GM11168 (cell line): Measurements from ENCODE around the gene AFTPH.

Experiments used
- in situ Hi-C: fragments of 300-500 bp; cut with MboI; formaldehyde crosslinking; loops from one replicate; pipeline ENCODE4 v1.12.0; 2022; ENCODE audit warnings: low sequenced_read_pairs; ENCODE audit not compliant: unreplicated experiment

Gene AFTPH

DNA sequence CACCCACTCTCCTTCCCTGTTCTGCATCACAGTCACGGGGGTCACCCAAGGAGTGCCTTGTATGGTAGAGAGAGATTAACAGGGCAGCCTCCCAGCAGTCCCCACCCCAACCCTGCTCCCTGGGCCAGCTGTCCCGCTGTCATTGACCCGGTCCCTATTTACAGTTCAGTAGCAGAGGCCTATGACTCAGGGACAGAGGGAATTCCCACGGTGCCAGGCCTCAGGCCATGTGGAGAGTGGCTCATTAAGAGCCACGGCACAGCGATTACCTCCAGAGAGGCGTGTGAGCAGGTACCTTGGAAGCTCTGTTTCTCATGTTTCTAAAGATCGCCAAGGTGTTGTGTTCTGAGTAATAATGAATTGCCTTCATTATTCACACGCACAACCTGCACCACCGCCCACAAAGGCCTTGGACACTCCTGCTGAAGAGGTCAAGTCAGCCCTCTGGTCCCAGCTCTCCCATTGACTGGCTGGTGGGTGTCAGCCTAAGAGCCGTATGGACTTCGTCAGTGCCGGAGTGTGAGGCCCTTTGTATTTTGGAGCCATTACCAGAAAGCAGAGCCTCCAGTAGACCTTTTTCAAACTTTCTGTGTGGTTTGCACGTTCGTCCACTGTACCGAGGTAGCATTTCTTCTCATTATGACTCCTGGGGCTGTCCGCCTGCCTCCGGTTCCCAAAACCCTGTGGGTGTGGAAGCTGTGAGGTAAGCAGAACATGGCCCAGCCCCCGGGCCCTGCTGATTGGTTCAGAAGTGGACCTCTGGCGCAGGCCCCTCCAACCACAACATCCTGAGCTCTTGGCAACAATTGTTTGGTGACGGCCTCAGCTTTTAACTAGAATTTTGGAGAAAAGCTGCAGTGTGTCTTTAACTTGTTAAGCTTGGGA is 82.6 kb downstream of the AFTPH start:
- in situ Hi-C loops, result no loop called here

DNA sequence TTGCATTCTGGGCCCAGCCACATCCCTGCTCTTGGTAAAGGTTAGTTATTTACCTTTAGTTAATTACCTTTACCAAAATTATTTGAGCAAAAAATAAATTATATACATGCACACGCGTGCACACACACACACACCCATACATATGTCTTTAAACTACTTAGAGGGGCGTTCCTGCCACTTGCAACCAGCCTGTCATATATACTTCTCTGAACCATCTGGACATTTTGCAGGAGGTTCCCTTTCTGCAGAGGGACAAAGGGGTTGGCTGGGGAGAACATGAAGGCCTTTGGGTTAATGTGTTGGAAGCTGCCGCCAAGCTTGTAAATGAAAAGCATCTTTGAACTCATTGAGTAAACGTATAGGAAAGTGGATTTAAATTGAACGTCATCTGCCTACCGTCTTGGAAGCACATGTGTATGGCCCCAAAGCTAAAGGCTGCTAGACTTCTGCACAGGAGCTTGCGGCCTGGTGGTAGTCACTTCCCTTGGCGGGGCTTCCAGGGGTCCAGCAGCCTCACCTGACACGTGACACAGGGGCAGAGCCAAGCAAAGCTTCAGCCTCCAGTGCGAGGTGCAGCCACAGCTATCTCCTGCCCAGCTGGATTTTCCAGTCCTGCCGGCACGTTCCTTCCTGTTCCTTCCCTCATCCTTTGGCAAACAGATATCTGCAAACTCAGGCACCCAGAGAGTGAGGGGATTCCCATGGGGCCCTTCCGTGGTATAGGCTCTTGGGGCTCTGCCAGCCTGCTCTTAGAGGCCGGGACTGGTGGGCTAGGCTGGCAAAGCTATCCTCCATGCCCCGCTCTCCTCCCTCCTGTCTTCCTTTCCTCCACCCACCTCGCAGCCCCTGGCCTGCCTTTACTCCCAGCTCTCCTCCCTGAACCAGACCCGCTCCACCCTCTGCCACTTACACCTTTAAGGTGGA is 83.5 kb downstream of the AFTPH start:
- in situ Hi-C loops, result no loop called here

DNA sequence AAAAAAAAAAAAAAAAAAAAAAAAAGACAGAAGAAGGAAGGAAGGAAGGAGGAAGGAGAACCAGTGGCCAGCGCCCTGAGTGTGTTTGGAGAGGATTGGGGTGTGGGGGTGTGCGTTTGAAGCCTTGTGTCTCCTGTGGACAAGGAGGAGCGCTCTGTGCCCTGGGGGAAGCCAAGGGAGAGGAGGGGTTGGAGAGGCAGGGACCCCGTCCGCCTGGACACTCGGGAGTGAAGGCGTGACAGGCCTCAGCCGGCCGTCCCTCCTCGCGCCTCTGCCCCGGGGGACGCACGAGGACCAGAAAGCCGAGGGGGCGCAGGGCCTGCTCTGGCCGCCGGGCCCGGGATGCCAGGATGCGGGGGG is 84.7 kb downstream of the AFTPH start:
- in situ Hi-C loops, result no loop called here

DNA sequence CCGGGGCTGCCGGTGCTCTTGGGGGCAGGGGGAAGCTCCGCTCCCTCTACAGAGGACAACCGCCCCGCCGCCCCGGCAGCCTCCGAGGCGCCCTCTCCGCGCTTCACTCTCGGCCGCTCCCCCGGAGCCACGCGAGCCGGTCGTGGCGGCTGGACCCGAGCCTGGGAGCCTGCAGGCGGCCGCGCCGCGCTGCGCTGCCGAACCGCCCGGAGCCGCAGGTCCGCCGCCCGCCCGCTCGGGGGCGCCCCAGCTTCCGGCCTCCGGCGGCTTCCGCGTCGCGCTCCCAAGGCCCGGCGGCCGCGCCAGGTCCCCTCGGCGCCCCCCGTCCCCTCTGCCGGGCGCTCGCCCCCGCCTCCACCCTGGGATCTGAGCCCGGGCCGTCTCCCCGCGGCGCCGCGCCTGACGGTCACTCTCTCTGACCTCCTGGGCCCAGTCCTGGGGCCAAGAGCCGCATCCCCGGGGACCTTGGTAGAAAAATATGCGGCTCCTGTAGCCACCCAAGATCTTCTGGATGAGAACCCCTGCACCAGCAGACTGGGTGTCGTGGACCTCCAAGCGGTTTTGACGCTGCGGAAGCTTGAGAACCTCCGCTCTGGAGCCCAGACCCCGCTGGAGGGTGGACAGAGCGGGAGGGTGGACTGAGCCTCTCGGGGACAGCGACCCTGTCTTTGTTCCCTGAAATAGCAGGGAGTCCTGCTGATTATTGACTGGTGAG is 85.3 kb downstream of the AFTPH start:
- in situ Hi-C loops, result no loop called here

DNA sequence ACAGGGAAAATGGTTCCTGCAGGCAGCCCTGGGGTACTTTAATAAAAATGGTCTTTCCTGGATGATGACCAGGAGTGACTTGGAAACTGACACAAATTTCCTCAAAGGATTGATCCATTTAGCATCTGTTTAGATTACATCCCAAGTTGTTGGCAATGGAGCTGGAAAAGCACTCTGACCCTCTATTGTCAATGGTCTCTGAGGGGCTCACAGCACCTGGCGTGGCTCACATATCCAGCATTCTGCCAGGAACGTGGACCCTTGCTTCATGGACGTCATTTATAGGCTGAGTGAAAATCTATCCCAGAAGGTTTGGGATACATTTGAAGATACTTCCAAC is 85.8 kb downstream of the AFTPH start:
- in situ Hi-C loops, result no loop called here

DNA sequence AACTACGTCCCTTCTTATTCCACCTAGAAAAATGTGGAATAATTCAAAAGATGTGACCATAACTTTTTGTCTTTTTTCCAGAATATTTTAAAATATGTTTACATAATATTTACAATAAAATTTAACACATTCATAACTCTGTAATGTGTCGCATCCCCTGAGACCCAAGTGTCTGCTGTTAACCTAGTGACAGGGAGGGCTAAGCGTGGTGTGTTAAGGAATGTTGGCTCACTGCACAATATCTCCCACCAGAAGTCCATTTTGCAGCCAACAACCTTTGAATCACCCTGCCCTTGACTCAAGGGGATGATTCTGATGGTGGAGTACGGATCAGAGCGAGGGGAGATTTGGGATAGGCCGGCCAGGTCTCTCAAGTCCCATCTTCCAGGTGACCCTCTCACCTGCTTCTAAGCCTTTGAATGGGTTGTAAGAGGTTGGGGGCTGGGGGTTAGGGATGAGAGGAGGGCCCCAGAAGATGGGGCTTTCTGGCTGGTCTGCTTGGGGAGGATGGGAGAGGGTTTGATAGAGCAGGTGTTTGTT is 86.3 kb downstream of the AFTPH start:
- in situ Hi-C loops, result no loop called here

DNA sequence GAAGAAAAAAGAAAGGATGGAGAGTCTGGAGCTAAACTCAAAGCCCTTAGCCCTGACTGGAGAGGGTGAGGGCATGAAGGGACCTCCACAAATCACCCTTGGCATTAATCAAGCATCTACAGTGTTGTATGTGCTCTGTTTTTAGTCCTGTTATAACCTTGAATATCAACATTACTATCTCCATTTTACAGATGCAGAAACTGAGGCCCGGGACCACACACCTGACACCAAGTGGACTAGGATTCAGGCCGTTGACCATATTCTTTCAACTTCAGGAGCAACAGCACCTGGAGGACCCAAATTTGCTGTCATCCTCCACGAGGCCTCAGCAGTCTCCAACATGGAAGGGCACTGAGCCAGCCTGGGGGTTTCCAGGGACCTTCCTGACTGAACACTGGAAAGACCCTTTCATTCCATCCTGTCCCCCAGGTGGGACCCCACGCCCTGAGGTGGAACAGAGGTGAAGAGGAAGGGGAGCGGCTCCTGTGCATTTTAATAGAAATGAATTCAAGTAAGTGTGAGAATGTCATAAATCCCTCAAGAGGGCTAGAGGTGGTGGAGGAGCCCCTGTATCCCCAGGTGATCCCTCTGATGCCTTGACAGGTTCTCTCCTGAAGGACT is 88.6 kb downstream of the AFTPH start:
- in situ Hi-C loops, result no loop called here

DNA sequence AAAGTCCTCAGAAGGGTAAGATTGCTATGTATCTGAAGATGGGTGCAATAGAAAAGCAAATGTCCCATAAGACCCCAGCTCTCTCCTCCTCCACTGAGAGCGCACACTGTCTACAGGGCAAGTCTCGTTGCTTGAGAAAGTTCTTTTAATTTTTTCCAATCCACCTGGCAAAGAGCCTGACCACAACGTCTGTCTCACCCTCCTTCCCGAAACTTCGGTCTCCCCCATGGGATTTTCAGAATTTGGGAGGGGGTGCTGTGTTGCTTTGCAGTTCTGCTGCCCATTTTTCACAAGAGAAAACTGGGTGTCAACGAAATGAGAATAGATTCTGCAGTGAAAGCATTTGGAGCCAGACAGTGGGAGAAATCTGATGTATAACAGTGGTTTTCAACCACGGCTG is 89.1 kb downstream of the AFTPH start:
- in situ Hi-C loops, result no loop called here

DNA sequence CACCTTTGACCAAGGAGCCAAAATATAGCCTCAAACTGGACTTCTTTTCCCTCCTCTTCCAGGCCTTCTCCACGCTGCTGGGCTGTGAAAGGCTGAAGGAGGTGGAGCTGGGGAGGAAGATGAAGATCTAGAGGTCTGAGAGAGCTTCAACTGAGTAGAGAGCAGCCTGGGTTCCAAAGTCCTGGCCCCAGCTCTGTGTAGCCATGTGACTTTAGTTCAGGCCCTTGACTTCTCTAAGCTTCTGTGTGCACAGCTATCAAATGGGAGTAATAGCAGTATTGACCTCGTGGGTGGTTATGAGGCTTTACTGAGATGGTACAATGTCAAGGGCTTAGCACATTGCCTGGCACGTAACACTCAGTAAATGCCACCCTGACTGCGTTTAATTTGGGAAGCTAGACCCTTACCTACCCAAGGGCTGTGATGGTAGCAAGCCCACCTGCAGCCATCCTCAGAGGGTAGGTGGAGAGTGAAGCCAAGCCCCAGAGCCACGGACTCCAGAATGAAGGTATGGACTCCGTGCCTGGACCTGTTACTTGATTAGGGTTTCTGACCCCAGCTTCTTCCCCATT is 91.2 kb downstream of the AFTPH start:
- in situ Hi-C loops, result no loop called here

DNA sequence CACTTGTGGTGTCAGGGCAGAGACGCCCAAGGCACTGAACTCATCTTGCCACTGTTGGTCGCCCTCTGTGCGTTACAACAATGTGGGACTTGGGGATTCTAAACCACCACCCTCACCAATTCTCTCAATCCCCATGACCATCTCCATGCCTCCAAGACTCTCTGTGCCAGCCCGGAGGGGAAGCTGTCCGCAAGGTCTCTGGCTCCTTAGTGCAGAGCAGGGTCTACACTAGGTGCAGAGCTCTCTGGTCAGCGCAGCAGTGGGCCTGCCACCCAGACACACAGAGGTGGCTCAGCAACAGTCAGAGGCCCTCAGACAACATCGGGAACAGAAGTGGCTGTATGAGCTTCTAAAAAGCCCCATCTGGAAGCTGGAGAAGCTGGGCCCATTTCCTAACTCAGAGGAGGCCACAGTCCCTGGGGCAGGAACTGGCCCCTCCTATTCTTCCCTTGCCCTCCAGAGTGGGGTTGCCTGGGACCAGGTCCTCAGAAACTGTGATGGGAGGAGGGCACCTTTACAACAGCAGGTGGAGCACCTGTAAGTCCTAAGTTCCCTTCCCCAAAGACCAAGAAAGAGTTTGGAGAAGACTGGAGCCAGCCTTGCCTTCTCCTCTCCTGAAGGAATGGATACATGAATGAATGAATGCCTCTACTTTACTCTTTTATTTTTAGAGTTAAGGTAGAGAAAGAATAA is 91.9 kb downstream of the AFTPH start:
- in situ Hi-C loops, result no loop called here

DNA sequence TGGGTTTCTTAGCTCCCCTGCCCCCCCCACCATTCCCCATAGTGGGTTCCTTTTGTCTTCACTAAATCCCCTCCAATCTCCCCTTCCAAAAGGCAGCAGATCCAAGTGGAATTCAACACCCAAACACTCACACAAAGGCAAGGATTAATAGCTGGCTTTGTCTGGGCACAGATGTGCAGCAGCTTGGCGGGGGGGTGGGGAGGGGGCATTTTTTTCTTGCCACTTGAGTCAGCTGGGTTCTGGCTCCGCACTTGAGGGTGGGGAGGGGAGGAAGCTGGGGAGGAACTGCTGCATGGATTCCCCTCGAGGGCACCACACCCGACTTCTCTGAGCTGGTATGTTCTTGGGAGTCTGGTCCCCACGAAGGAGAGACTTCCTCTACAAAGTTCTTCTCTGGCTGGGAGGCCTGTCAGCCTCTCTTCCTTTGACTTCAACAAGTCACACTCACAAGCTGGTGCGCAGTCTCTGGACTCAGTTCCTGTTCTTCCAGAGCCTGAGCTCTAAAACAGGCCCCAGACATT is 93.6 kb downstream of the AFTPH start:
- in situ Hi-C loops, result no loop called here

DNA sequence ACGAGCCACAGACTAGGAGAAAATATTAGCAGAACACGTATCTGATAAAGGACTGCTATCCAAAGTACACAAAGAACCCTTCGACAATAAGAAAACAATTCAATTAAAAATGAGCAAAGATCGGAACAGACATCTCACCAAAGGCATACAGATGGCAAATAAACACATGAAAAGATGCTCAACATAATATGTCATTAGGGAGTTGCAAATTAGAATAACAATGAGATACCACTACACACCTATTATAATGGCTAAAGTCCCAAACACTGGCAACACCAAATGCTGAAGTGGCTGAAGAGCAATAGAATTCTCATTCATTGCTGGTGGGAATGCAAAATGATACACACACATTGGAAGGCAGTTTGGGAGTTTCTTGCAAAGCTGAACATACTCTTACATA is 96.5 kb downstream of the AFTPH start:
- in situ Hi-C loops, result no loop called here

DNA sequence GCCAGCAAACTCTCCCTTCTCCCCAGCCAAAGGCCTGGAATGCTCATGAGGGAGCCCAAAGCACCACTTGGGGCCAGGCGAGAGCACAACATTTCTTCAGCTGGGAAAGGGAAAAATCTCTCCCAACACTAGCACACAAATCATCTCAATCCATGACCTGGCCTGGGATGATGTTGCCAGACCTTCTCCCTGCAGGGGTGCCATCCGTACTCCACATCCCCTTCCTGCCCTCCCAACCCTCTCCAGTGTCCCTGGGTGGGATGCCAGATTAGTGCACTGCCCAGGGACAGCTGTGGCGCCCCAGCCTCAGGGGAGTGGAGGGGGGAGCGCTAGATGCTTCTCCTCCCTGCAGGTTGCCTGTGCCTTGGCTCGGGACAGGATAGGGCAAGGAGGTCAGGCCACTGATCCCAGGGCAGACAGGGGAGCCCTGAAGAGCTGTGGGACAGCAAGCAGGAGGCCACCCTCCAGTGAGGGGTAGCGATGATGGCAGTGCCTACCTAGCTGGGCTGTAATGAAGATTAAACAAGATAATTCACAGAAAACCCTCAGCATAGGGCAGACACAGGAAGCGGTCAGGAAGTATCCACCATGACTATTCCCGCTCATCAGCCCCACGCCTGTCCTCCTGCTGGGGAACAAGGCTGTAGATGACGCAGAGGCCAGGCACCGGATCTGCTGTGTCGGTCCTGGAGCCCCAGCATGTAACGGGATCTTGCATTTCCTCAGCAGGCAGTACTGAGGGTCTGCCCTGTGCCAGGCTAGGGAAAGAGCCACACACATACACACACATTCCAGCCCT is 98.5 kb downstream of the AFTPH start:
- in situ Hi-C loops, result no loop called here

DNA sequence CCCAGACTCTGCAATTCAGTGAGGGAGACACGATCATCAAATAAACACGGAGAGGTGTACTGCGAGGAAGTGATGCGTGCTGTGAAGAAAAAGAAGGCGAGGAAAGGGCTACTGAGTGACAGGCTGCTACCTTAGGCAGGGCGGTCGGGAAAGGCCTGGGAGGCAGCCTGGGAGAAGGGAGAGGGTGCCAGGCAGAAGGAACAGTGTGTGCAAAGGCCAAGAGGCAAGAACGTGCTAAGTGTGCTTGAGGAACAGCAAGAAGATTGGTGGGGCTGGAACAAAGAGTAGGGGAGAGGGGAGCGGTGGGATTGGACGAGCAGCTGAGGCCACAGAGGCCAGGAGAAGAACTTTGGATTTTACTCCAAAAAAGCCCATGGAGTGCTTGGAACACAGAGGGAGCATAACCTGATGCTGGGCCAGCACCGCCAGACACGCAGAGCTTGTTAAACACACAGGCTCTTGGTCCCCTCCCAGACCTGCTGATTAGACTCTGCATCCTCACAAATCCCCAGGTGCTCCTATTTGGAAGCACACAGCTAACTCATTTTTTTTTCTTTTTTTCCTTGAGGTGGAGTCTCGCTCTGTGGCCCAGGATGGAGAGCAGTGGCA is 99.2 kb downstream of the AFTPH start:
- in situ Hi-C loops, result no loop called here

DNA sequence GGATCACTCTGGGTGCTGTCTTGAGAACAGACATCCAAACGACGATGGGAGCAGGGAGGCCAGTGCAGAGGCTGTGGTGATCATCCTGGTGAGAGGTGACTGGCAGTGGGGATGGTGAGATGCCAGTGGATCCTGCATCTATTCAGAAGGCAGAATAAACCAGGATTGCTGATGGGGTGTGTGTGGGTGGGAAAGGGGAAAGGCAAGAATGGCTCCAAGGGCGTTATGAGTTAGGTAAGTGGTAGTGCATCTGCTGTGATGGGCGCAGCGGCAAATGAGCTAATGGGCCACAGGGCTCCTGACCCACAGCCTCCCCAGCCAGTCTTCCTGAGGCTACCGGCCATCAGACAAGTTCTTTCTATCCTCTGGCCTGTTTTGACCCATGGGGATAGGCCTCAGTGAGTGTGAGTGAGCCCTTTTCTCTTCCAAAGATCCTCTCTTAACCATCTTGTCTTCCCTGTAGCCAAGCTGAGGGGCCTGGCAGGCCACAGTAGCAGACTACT is 100.0 kb downstream of the AFTPH start:
- in situ Hi-C loops, result no loop called here

DNA sequence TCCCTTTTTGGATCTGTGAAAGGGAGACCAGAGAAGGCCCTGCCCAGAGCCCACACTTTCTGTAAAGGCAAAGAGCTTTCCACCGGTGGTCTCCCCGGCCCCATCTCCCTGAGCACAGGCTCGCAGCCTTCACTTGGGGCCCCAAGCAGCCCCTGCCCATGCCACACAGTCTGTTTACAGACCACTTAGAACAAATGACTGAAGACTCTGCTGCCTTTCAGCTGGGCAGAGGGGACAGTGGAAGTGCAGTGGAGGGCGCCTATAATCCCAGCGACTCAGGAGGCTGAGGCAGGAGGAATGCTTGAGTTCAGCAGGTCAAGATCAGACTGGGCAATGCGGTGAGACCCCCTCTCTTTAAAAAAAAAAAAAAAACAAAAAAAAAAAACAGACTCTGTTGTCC is 100.7 kb downstream of the AFTPH start:
- in situ Hi-C loops, result loop anchor here (25.0 kb wide), 1 partner anchor 412 kb away; no protein-coding TSS in a partner anchor

DNA sequence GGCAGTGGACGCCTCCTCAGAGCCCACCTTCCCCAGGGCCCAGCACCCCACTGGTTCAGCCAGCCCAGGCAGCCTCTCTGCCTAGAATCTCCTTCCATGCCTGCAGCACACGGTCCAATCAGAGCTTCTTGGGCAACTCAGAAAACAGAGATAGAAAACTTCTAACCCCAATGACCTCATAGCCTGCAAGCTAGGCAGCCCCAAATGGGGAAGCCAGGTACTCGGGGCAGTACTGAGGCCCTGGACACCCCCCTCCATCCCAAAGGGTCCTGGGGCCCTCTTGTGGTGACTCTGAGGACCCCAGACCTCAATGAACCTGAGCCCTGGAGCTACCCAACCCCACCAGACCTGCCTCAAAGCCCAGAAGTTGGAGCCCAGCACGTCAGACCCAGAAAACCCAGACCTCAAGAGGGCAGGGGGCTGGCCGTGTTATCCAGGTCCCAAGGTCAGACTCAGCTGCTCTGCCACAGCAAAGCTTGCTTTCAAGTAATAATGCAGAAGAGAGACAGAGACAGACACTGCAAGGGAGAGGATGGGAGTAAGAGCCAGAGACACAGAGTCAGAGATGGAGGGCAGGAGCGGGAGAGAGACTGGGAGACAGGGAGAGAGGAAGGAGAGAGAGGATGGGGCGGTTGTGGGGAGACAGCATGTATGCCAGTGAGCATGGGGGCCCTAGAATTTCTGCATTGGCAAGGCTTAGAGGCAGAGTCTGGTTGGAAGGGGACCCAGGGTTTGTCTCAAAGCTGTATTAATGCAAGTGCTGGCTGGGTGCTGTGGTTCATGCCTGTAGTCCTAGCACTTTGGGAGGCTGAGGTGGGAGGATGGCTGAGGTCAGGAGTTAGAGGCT is 101.4 kb downstream of the AFTPH start:
- in situ Hi-C loops, result loop anchor here (25.0 kb wide), 1 partner anchor 412 kb away; no protein-coding TSS in a partner anchor
